Activated naive CD8-positive, alpha-beta T cell treated with anti-CD3 and anti-CD28 coated beads, Interleukin-2, amount 10 ng/mL, durations not matched to agents 7 days and 5 days (primary cell): ENCODE measurements around the gene EIF4B. TPM values are rescaled to one million over a fixed set of nuclear protein-coding genes. Genes with fewer than 3 reads are reported as not detected.

Experiments used
- ATAC-seq: fragments of 150-1000 bp; cut with Tn5 transposase; one replicate; pipeline ENCODE4 v1.10.0; 2021; ENCODE audit warnings: low read depth, moderate library complexity
- POLR2A ChIA-PET: fragments of 350-600 bp; sonication (Branson Sonifier 250); formaldehyde crosslinking; loops from one replicate; lab custom pipeline; 2021; ENCODE audit warnings: antibody characterized with exemption; lab: Charles Lee
- DNase-seq: peaks from one replicate; pipeline ENCODE4 v3.0.0; 2021
- H3K27ac Mint-ChIP-seq: one replicate; pipeline ENCODE4 v1.8.0; 2022; ENCODE audit warnings: mild to moderate bottlenecking, mixed read lengths
- H3K27me3 Mint-ChIP-seq: one replicate; pipeline ENCODE4 v1.8.0; 2022; ENCODE audit warnings: mild to moderate bottlenecking, moderate library complexity, mixed read lengths
- H3K36me3 Mint-ChIP-seq: one replicate; pipeline ENCODE4 v1.8.0; 2021; ENCODE audit warnings: mild to moderate bottlenecking, mixed read lengths
- H3K4me1 Mint-ChIP-seq: one replicate; pipeline ENCODE4 v1.8.0; 2021; ENCODE audit warnings: mixed read lengths
- H3K4me3 Mint-ChIP-seq: one replicate; pipeline ENCODE4 v1.8.0; 2022; ENCODE audit warnings: mild to moderate bottlenecking, moderate library complexity, mixed read lengths
- H3K9me3 Mint-ChIP-seq: one replicate; pipeline ENCODE4 v1.8.0; 2021; ENCODE audit warnings: mixed read lengths
- total RNA-seq, 2 experiments: library from RNA; stranded (reverse); gene quantifications; one replicate each; pipeline ENCODE4 v1.2.3, GENCODE V29; 2021

EIF4B gene, protein sequence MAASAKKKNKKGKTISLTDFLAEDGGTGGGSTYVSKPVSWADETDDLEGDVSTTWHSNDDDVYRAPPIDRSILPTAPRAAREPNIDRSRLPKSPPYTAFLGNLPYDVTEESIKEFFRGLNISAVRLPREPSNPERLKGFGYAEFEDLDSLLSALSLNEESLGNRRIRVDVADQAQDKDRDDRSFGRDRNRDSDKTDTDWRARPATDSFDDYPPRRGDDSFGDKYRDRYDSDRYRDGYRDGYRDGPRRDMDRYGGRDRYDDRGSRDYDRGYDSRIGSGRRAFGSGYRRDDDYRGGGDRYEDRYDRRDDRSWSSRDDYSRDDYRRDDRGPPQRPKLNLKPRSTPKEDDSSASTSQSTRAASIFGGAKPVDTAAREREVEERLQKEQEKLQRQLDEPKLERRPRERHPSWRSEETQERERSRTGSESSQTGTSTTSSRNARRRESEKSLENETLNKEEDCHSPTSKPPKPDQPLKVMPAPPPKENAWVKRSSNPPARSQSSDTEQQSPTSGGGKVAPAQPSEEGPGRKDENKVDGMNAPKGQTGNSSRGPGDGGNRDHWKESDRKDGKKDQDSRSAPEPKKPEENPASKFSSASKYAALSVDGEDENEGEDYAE
- 100 to 1,000 TPM; 439 to 448 TPM for total RNA-seq

DNA sequence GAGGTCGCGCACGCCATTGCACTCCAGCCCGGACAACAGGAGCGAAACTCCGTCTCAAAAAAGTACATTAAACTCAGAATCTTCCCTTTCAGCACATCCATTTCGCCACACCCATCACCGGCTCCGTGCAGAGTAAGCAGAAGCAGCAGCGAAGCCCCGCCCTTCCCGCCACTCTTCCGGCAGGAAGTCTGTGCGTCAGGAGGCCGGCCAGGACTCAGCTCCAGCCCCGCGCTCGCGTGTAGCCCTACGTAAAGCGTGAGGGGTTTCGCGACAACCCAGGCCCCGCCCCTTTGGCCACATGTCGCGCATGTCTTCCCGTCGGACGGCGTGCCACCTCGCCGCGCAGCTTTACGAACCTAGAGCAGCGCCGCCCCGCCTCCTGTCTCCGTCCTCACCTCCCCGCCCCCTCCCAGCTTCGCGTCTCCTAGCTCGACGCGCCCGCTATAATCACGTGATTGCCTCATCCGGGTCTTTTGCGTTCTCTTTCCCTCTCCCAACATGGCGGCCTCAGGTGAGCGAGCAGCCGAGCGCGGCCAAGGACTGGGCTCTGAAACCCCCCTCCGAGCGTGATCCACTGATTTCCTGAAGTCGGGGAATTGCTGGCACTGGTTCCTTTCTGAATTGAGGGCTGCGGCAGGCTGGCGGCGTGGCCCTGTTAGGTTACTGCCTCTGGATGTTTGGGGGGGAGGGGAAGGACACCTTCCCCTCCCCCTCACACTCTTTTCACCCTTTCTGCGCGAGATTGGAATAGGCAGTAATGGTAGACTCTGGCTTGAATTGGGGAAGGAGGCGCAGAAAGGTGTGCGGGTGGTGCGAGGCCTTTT lies at the start of gene EIF4B:
Gene EIF4B, plus strand, starts transcription at position 471 of the 824 bp plus-strand sequence. Its CDS starts 28 bp downstream, at position 499.
- H3K27me3 Mint-ChIP-seq = peaks cover 6% of the 10 kb centered on the region
- ATAC-seq = peak; percentile 97
- H3K4me3 Mint-ChIP-seq = peak within 1 kb of the TSS; percentile 98
- peaks cover 19% of the 10 kb centered on the region for H3K36me3 Mint-ChIP-seq
- DNase-seq = peak; percentile 97
- H3K4me1 Mint-ChIP-seq = peaks cover 32% of the 10 kb centered on the region
- H3K9me3 Mint-ChIP-seq = no peaks in the 10 kb centered on the region
- peak within 1 kb of the TSS; percentile 98 for H3K27ac Mint-ChIP-seq
- POLR2A ChIA-PET = interaction anchor here (0.6 to 2.2 kb wide), 23 partner anchors 9 to 955 kb away, joined by 3 to 9 read pairs (median 4); partner anchors contain the start of genes CSAD, ESPL1, MYG1 and NR4A1

DNA sequence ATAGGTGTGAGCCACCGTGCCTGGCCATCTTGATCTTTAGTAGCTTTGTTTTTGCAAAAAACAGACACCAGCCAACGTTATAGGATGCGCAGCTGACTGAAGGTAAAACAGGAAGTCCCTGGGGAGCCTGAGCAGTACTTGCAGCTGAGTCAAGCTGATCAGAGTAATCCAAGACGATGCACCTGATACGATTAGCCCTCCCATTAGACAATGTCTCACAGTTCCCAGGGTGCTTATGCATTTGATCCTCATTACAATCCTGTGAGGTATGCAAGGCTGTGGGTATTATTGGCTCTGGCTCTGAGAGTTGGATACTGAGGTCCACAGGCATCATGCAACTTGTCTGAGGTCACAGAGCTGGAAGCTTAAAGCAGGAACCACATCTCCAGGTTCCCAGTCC lies 49.3 kb upstream of the EIF4B start:
- DNase-seq (no peak), ATAC-seq (peak; percentile 71)
- Mint-ChIP-seq H3K9me3 (no peaks in the 10 kb centered on the region), H3K4me3 (no peak overlapping the region), H3K4me1 (peaks cover 2% of the 10 kb centered on the region), H3K27ac (no peak overlapping the region), H3K27me3 (no peaks in the 10 kb centered on the region), H3K36me3 (no peaks in the 10 kb centered on the region)
- POLR2A ChIA-PET = no interaction called here

DNA sequence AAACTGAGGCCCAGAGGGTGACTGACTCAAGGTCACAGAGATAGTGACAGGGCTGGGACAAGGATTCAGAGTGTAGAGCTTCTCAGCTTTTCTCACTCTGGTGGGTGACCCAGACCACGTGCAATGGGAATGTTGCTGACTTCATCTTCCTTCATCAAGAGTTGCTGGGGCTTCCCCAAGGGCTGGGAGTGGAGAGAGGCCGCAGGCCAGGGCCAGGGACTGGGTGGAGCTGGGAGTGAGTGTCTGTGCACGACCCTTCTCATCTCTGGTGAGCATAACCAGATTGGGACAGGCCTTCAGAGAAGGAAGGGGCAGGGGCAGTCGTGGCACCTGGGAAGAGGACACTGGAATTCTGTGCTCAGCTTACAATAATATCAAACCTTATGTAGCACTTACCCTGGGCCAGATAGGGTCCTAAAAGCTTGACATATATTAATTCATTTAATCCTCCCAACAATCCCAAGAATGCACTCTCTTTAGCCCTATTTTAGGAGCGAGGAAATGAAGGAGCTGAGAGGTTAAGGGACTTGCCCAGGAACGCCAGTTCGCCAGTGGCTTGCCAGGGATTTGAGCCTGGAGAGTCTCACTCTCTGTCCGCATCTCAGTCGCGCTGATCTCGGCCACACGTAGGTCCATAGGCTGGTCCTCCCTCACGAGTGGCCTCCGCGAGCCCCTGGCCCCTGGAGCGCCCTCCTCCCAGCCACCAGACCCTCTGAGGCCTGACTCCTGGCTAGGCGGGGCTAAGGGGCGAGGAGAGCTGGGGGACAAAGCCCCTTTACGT lies 41.5 kb upstream of the EIF4B start:
- H3K9me3 Mint-ChIP-seq = no peaks in the 10 kb centered on the region
- H3K36me3 Mint-ChIP-seq = no peaks in the 10 kb centered on the region
- H3K27ac Mint-ChIP-seq = no peak overlapping the region
- DNase-seq = no peak
- peaks cover 5% of the 10 kb centered on the region for H3K27me3 Mint-ChIP-seq
- no peak for ATAC-seq
- POLR2A ChIA-PET = no interaction called here
- no peaks in the 10 kb centered on the region for H3K4me1 Mint-ChIP-seq
- no peak overlapping the region for H3K4me3 Mint-ChIP-seq

DNA sequence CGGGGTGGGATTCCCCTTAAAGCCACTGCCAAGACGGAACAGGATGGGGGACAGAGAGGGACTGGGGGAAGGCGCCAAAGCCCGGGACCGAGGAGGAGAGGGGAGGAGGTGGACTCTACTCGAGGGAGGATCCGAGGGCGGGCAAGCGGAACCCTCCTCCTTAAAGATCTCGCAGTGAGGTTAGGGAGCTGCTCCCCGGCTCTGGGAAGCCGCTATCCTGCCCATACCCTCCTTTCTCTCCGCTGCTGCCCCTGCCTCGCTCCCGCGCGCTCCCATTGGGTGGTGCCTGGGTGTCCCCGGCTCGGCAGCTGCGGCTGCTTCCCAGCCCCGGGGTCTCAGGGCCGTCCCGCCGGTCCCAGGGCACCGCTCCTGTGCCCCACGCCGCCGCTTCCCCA lies 40.9 kb upstream of the EIF4B start:
- H3K27ac Mint-ChIP-seq = no peak overlapping the region
- no peak for DNase-seq
- no peaks in the 10 kb centered on the region for H3K36me3 Mint-ChIP-seq
- POLR2A ChIA-PET = no interaction called here
- no peak overlapping the region for H3K4me3 Mint-ChIP-seq
- no peaks in the 10 kb centered on the region for H3K4me1 Mint-ChIP-seq
- peaks cover 7% of the 10 kb centered on the region for H3K27me3 Mint-ChIP-seq
- H3K9me3 Mint-ChIP-seq = no peaks in the 10 kb centered on the region
- ATAC-seq = no peak

DNA sequence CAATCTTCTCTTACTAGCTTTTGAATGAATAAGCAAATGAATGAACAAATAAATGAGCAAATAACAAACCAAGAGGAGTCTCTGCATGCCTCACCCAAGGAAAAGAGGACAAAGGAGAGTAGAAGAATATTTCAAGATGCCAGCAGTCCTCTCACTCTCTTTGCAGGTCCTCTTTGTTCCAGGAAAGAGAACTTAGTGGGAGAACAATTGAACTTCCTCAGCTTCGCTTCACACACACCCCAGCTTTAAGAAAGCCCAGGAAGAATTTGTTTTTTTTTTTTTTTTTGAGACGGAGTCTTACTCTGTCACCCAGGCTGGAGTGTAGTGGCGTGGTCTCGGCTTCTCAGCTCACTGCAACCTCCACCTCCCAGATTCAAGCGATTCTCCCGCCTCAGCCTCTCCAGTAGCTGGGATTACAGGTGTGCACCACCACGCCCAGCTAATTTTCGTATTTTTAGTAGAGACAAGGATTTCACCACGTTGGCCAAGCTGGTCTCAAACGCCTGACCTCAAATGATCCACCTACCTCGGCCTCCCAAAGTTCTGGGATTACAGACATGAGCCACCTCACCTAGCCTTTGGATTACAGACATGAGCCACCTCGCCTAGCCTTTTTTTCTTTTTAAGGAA lies 37.0 kb upstream of the EIF4B start:
- Mint-ChIP-seq H3K9me3 (no peaks in the 10 kb centered on the region), H3K27me3 (peaks cover 11% of the 10 kb centered on the region), H3K4me1 (no peaks in the 10 kb centered on the region), H3K36me3 (no peaks in the 10 kb centered on the region), H3K27ac (no peak overlapping the region), H3K4me3 (no peak overlapping the region)
- ATAC-seq = no peak
- no peak for DNase-seq
- POLR2A ChIA-PET = interaction anchor here (0.7 kb wide), 1 partner anchor 66 kb away, joined by 5 read pairs; no protein-coding TSS in a partner anchor

DNA sequence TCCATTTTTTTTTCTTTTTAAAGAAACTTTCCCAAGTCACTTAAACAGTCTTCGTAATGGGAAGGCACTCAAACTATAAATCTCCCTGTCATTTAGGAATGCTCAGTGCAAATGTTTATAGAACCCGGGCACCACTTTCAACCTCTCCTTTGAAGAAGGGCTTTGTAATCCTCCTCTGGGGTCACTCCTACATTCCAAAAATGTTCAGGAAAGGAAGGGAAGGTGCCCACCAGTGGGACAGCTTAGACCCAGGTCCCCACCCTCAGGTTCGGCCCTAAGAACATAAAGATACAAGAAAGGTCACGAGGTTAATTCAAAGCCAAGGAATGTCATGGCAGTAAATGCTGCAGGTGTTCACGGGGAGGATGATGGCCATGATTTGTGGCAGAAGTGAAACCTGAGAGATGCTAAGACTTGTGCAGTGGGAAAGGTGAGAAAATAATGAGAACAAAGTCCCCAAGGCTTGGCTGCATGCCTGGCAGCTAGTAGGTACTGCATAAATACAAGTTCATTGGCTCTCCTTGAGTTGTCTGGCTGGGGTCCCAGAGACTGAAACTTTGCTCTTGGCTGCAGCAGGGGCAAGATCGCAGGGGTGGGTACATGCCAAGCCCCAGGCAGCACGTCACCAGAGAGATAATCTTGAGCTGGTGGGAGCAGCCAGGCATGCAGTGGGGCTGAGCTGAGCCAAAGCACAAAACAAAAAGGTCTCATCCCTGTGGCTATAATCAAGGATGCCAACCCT lies 36.3 kb upstream of the EIF4B start:
- ATAC-seq (no peak), DNase-seq (no peak)
- peaks cover 11% of the 10 kb centered on the region for H3K27me3 Mint-ChIP-seq
- no peaks in the 10 kb centered on the region for H3K9me3 Mint-ChIP-seq
- H3K4me1 Mint-ChIP-seq = no peaks in the 10 kb centered on the region
- H3K36me3 Mint-ChIP-seq = no peaks in the 10 kb centered on the region
- POLR2A ChIA-PET = interaction anchor here (0.7 kb wide), 1 partner anchor 67 kb away, joined by 5 read pairs; no protein-coding TSS in a partner anchor
- no peak overlapping the region for H3K4me3 Mint-ChIP-seq
- H3K27ac Mint-ChIP-seq = no peak overlapping the region

DNA sequence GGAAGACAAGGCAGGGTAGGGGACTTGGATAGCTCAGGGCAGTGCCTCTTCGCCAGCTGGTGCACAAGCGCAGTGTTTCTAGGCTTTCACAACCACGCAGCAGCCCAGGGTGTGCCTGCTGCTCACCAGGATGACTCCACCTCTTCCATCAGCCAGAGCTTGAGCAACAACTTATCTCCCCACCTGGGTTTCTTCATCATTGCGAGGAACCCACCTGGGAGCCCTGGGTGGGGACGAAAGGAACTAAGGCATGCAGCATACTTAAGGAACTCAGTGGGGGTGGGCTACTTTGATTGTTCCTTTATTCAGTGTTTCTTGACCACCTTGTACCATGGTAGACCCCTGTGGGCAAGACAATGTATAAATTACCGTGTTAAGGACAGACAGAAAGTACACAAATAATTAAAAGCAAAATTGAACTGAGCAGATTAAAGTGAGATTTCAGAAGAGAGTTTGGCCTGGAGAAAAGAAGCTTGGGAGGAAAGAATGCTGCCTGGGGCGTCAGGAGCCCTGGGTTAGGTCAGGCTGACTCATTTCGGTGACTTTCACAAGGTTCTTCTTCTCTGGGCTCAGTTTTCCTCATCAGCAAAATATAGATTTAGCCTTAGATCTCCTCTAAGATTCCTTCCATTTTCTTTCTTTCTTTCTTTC lies 34.5 kb upstream of the EIF4B start:
- Mint-ChIP-seq H3K9me3 (no peaks in the 10 kb centered on the region), H3K27ac (no peak overlapping the region), H3K36me3 (no peaks in the 10 kb centered on the region), H3K27me3 (peaks cover 15% of the 10 kb centered on the region), H3K4me1 (no peaks in the 10 kb centered on the region), H3K4me3 (no peak overlapping the region)
- POLR2A ChIA-PET = no interaction called here
- DNase-seq (no peak), ATAC-seq (no peak)

DNA sequence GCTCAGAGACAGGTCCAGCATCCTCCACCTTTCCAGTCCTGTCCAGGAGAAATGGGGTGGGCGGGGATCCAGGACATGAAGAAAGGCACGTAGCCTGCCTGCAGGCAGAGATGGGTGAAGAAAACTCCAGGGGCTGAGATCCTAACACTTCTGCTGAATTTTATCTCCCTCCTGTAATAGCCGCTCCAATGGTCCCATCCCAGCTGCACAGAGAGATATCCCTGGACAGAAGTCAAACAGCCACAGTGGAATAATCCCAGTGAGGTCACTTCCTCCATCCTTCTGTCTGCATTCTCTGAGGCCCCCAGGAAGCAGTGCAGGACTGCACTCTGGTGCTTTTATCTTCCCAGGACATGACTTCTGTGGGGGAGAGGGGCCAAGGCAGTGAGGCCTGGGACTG lies 31.1 kb upstream of the EIF4B start:
- Mint-ChIP-seq H3K9me3 (no peaks in the 10 kb centered on the region), H3K27ac (no peak overlapping the region), H3K4me3 (no peak overlapping the region), H3K36me3 (no peaks in the 10 kb centered on the region), H3K4me1 (no peaks in the 10 kb centered on the region), H3K27me3 (peaks cover 19% of the 10 kb centered on the region)
- no peak for DNase-seq
- no peak for ATAC-seq
- POLR2A ChIA-PET = no interaction called here

DNA sequence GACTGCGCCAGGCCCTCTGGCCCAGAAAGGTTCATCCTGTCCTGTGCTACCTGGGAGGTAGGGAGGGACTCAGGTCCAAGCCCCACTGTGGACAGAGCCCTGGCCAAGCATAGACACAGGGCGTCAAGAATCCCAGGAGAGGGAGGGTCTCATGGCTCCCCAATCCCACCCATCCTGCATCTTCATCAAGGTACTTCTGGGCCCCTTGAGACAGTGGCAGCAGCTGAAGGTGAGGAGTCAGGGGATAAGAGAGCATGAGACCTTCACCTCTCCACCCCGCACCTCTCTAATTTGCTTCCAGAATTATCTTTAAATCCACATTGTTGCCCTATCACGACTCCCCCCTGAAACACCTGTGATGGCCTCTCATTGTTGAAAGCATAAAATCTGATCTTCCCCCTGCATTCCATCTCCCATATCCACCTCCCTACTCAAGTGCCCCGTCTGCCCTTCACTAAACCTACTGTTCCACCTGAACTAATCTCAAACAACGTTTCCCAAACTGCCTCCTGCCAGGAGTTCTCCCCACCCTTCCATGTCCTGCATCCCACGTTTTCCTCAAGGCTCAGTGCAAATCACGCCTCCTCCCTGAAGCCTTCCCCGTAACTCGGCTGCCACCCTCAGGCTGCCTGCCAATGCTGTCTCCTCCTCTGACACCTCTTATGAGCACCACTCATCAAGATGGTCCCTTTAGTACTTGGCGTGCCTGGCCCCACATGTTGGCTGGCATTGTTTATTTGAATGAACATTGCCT lies 30.3 kb upstream of the EIF4B start:
- peaks cover 21% of the 10 kb centered on the region for H3K27me3 Mint-ChIP-seq
- no peak overlapping the region for H3K4me3 Mint-ChIP-seq
- DNase-seq (no peak), ATAC-seq (no peak)
- no peaks in the 10 kb centered on the region for H3K9me3 Mint-ChIP-seq
- POLR2A ChIA-PET = no interaction called here
- H3K36me3 Mint-ChIP-seq = no peaks in the 10 kb centered on the region
- no peaks in the 10 kb centered on the region for H3K4me1 Mint-ChIP-seq
- H3K27ac Mint-ChIP-seq = no peak overlapping the region

DNA sequence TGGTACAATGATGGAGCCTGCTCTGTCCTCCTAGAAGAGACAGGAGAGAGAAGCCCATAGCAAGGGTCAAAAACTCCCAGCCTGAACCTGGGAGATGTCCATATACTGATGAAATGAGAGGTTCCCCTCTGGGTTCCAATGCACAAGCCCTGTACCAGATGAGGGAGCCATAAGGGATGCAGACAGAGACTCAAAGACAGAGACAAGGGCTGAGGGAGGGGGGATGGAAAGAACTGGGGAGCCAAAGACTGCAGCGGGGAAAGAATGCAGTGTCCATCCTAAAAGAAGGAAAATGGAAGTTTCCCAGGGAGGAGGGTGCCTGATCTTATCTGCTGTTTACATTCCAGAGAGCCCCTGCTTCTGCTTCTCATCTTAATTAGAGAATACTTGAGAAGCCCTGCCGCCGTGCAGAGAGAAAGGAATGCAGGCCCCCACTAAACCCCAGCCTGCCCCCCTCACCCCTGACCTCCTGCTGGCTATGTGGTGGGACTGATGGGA lies 29.6 kb upstream of the EIF4B start:
- no peaks in the 10 kb centered on the region for H3K9me3 Mint-ChIP-seq
- no peak overlapping the region for H3K27ac Mint-ChIP-seq
- H3K27me3 Mint-ChIP-seq = peaks cover 20% of the 10 kb centered on the region
- POLR2A ChIA-PET = no interaction called here
- no peaks in the 10 kb centered on the region for H3K4me1 Mint-ChIP-seq
- H3K36me3 Mint-ChIP-seq = no peaks in the 10 kb centered on the region
- no peak overlapping the region for H3K4me3 Mint-ChIP-seq
- no peak for DNase-seq
- ATAC-seq = no peak

DNA sequence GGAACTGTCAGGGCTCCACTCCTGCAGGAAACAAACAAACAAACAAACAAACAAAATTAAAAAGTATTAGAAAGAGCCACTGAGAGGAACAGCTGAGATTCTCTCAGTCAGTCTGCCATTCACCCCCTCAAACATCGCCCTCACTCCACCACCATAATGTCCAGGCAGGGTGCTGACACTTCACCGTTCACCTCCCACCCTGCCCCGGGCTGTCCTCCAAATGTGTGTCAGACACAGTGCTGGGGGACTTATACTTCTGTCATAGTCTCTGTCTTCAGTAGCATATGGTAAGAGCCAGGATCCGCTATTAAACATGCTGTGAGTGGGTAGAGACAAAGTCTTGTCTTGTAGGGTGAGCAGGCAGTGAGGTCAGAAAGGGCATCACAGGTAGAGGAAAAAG lies 29.1 kb upstream of the EIF4B start:
- no peak overlapping the region for H3K27ac Mint-ChIP-seq
- H3K36me3 Mint-ChIP-seq = no peaks in the 10 kb centered on the region
- no peaks in the 10 kb centered on the region for H3K4me1 Mint-ChIP-seq
- DNase-seq (no peak), ATAC-seq (no peak)
- H3K27me3 Mint-ChIP-seq = peaks cover 17% of the 10 kb centered on the region
- H3K4me3 Mint-ChIP-seq = no peak overlapping the region
- H3K9me3 Mint-ChIP-seq = no peaks in the 10 kb centered on the region
- POLR2A ChIA-PET = interaction anchor here (0.6 kb wide), 1 partner anchor 10 kb away, joined by 6 read pairs; no protein-coding TSS in a partner anchor
